GM21367 (cell line): Measurements from ENCODE around the gene MORF4L1.
"Not testable (repeated sequence)": the region's sequence is repeated elsewhere in the genome, so short reads cannot be mapped to it uniquely, and the experiment has no call there.

Experiments
- ATAC-seq: cut with Tn5 transposase; IDR thresholded peaks from one replicate; pipeline ENCODE4 v1.9.1; 2021; ENCODE audit not compliant: unreplicated experiment

MORF4L1 gene

GRCh38 chr15:78872155-78872971, at the start of gene MORF4L1:
MORF4L1 (plus strand) TSS chr15:78872890; CDS start chr15:78873018, 128 bp downstream.
- peak; percentile 84 for ATAC-seq

GRCh38 chr15:78828920-78829319, 43.8 kb upstream of the MORF4L1 start:
- no peak for ATAC-seq

- no peak for ATAC-seq
These were observed 42.0 kb upstream of the MORF4L1 start for GRCh38 chr15:78830514-78831228.

- ATAC-seq, result no peak
These were observed 41.2 kb upstream of the MORF4L1 start for GRCh38 chr15:78831229-78832207.

- ATAC-seq, result no peak
These were observed 36.4 kb upstream of the MORF4L1 start for GRCh38 chr15:78836333-78836732.

GRCh38 chr15:78837131-78837530, 35.6 kb upstream of the MORF4L1 start:
- no peak for ATAC-seq

- ATAC-seq, result no peak
These were observed 35.1 kb upstream of the MORF4L1 start for GRCh38 chr15:78837543-78837942.

GRCh38 chr15:78838489-78838888, 34.2 kb upstream of the MORF4L1 start:
- ATAC-seq, result no peak

- ATAC-seq, result not testable (repeated sequence)
These were observed 33.5 kb upstream of the MORF4L1 start for GRCh38 chr15:78839151-78839550.

GRCh38 chr15:78840661-78841375, 31.9 kb upstream of the MORF4L1 start:
- ATAC-seq, result no peak

- ATAC-seq, result no peak
These were observed 31.3 kb upstream of the MORF4L1 start for GRCh38 chr15:78841376-78841706.

- ATAC-seq, result no peak
These were observed 30.8 kb upstream of the MORF4L1 start for GRCh38 chr15:78841891-78842290.

GRCh38 chr15:78842519-78842918, 30.2 kb upstream of the MORF4L1 start:
- no peak for ATAC-seq

GRCh38 chr15:78846906-78847305, 25.8 kb upstream of the MORF4L1 start:
- ATAC-seq, result not testable (repeated sequence)

- not testable (repeated sequence) for ATAC-seq
These were observed 25.2 kb upstream of the MORF4L1 start for GRCh38 chr15:78847387-78847906.

- no peak for ATAC-seq
These were observed 22.3 kb upstream of the MORF4L1 start for GRCh38 chr15:78850352-78850751.

GRCh38 chr15:78850941-78851755, 21.5 kb upstream of the MORF4L1 start:
- no peak for ATAC-seq

- no peak for ATAC-seq
These were observed 19.2 kb upstream of the MORF4L1 start for GRCh38 chr15:78853500-78853899.

GRCh38 chr15:78854833-78855372, 17.8 kb upstream of the MORF4L1 start:
- ATAC-seq, result no peak
